Tibial nerve (tissue), 4 donors: ENCODE measurements around the gene PAGR1. TPM values are rescaled to one million over a fixed set of nuclear protein-coding genes. Genes with fewer than 3 reads are reported as not detected.
A peak's percentile ranks its signal among the peaks of the same experiment; 100 is the strongest.

Source experiments
- DNase-seq, 2 donors: peaks; one replicate each; pipeline ENCODE4 v3.0.0-alpha.2; 2019; ENCODE audit warnings: low spot score in 2 of 2
- H3K27ac ChIP-seq, 4 donors: fragments of 200-600 bp; sonication (generic) in 3 of 4; one replicate each; pipeline ENCODE4 v1.5.1; 2017 to 2019; ENCODE audit warnings: mild to moderate bottlenecking in 1 of 4
- H3K27me3 ChIP-seq, 2 donors: fragments of 200-600 bp; sonication (generic) in 1 of 2; one replicate each; pipeline versions ENCODE4 v1.5.1 to v1.6.0; 2017 to 2019
- H3K36me3 ChIP-seq, 3 donors: fragments of 200-600 bp; sonication (generic); one replicate each; pipeline ENCODE4 v1.5.1; 2018 to 2019
- H3K4me1 ChIP-seq, 4 donors: fragments of 200-600 bp; sonication (generic) in 3 of 4; one replicate each; pipeline ENCODE4 v1.5.1; 2017 to 2019
- H3K4me3 ChIP-seq, 4 donors: fragments of 200-600 bp; sonication (generic) in 3 of 4; one replicate each; pipeline ENCODE4 v1.5.1; 2017 to 2019; ENCODE audit warnings: mild to moderate bottlenecking in 1 of 4, moderate library complexity in 1 of 4
- H3K9me3 ChIP-seq, 4 donors: fragments of 200-600 bp; sonication (generic) in 3 of 4; one replicate each; pipeline ENCODE4 v1.5.1; 2017 to 2019
- EP300 ChIP-seq, 2 donors: sonication (generic); formaldehyde crosslinking; IDR thresholded peaks; one replicate each; pipeline ENCODE4 v1.6.1; 2017; ENCODE audit warnings: antibody characterized with exemption in 2 of 2, mild to moderate bottlenecking in 1 of 2
- POLR2A ChIP-seq, 2 donors: fragments of 450-650 bp; IDR thresholded peaks; one replicate each; pipeline ENCODE4 v1.6.1; 2017; ENCODE audit warnings: antibody characterized with exemption in 2 of 2, mild to moderate bottlenecking in 2 of 2, moderate library complexity in 2 of 2
- WGBS, 2 donors: methylation state at CpG; one replicate each; pipeline ENCODE4 v1.1.5; 2018; 5-methylcytosine and 5-hydroxymethylcytosine counted together
- total RNA-seq, 4 donors: library from RNA; depleted of rRNA; stranded (reverse); fragments of >200 nt; gene quantifications; one replicate each; pipeline ENCODE4 v1.1.0, GENCODE V29; 2016
- TF ChIP-seq, protein P1 (sequence below), 5 experiments: fragments of 200-600 bp in 3 of 5; fragments of 450-650 bp in 2 of 5; sonication (generic) in 3 of 5; IDR thresholded peaks; one replicate each; pipeline ENCODE4 v1.5.1; 2016 to 2019; ENCODE audit warnings: antibody characterized with exemption in 5 of 5, mild to moderate bottlenecking in 3 of 5, moderate library complexity in 2 of 5

PAGR1 gene
- total RNA-seq, 4 donors from 2014 or later = 40.8 to 70.7 (median 61.0) TPM

- Histone ChIP-seq H3K9me3 (no peaks in the 10 kb centered on the region), H3K36me3 (peaks cover 0 to 37% (median 14%) of the 10 kb centered on the region in 3 donors), H3K27me3 (no peaks in the 10 kb centered on the region), H3K27ac (peak overlapping the region; percentile 88 to 99 (median 94)), H3K4me1 (peaks cover 0 to 32% (median 24%) of the 10 kb centered on the region in 4 donors), H3K4me3 (peak overlapping the region in 2 of 4 donors; percentile 51 to 75)
- 76 to 81% methylated on average over 8 of the region's 8 CpGs for WGBS, 2 donors
- no peak for TF ChIP-seq EP300 (IDR thresholded peaks at IDR 0.05)
- TF ChIP-seq POLR2A (IDR thresholded peaks at IDR 0.05) = no peak
- TF ChIP-seq, protein P1, sequence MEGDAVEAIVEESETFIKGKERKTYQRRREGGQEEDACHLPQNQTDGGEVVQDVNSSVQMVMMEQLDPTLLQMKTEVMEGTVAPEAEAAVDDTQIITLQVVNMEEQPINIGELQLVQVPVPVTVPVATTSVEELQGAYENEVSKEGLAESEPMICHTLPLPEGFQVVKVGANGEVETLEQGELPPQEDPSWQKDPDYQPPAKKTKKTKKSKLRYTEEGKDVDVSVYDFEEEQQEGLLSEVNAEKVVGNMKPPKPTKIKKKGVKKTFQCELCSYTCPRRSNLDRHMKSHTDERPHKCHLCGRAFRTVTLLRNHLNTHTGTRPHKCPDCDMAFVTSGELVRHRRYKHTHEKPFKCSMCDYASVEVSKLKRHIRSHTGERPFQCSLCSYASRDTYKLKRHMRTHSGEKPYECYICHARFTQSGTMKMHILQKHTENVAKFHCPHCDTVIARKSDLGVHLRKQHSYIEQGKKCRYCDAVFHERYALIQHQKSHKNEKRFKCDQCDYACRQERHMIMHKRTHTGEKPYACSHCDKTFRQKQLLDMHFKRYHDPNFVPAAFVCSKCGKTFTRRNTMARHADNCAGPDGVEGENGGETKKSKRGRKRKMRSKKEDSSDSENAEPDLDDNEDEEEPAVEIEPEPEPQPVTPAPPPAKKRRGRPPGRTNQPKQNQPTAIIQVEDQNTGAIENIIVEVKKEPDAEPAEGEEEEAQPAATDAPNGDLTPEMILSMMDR (IDR thresholded peaks at IDR 0.05) = no peak
- no peak for DNase-seq
Measured at GRCh38 chr16:29804020-29804419, 11.9 kb upstream of the PAGR1 start.

- WGBS, 2 donors = 1 to 4% methylated on average over 13 to 26 of the region's 26 CpGs
- H3K4me3 ChIP-seq = peak overlapping the region; percentile 51 to 85 (median 76)
- peak; percentile 30 to 63 for DNase-seq
- H3K4me1 ChIP-seq = peaks cover 0 to 38% (median 29%) of the 10 kb centered on the region in 4 donors
- no peaks in the 10 kb centered on the region for H3K9me3 ChIP-seq
- peak overlapping the region; percentile 88 to 99 (median 94) for H3K27ac ChIP-seq
- no peaks in the 10 kb centered on the region for H3K27me3 ChIP-seq
- TF ChIP-seq POLR2A (IDR thresholded peaks at IDR 0.05) (no peak), EP300 (IDR thresholded peaks at IDR 0.05) (no peak)
- TF ChIP-seq, protein P1 (IDR thresholded peaks at IDR 0.05) = no peak
- peaks cover 0 to 37% (median 12%) of the 10 kb centered on the region in 3 donors for H3K36me3 ChIP-seq
Measured at GRCh38 chr16:29804455-29805231, 11.3 kb upstream of the PAGR1 start.

GRCh38 chr16:29805232-29806098, 10.5 kb upstream of the PAGR1 start:
- H3K27me3 ChIP-seq = no peaks in the 10 kb centered on the region
- TF ChIP-seq POLR2A (IDR thresholded peaks at IDR 0.05) = peak; percentile 55 to 89
- TF ChIP-seq, protein P1 (IDR thresholded peaks at IDR 0.05) = peak in 2 of 5 experiments; percentile 52 to 62
- peak; percentile 77 to 99 for TF ChIP-seq EP300 (IDR thresholded peaks at IDR 0.05)
- peaks cover 0 to 47% (median 38%) of the 10 kb centered on the region in 4 donors for H3K4me1 ChIP-seq
- peaks cover 0 to 34% (median 8%) of the 10 kb centered on the region in 3 donors for H3K36me3 ChIP-seq
- H3K9me3 ChIP-seq = no peaks in the 10 kb centered on the region
- peak overlapping the region; percentile 88 to 99 (median 94) for H3K27ac ChIP-seq
- H3K4me3 ChIP-seq = peak overlapping the region; percentile 51 to 85 (median 76)
- DNase-seq = peak; percentile 95 to 97
- WGBS, 2 donors = 0 to 1% methylated on average over 72 to 83 of the region's 103 CpGs

GRCh38 chr16:29806099-29806579, 9.8 kb upstream of the PAGR1 start, which contains the start of gene MAZ:
TSS of gene MAZ (plus strand) at chr16:29806529. CDS start at chr16:29806702, 173 bp downstream.
- H3K27ac ChIP-seq = peak within 1 kb of the TSS; percentile 94 to 99 (median 97)
- peaks cover 0 to 53% (median 44%) of the 10 kb centered on the region in 4 donors for H3K4me1 ChIP-seq
- WGBS, 2 donors = no CpG with 5 or more reads among the region's 67 CpGs
- no peak for DNase-seq
- no peaks in the 10 kb centered on the region for H3K27me3 ChIP-seq
- H3K4me3 ChIP-seq = peak within 1 kb of the TSS; percentile 51 to 85 (median 76)
- peaks cover 0 to 27% (median 8%) of the 10 kb centered on the region in 3 donors for H3K36me3 ChIP-seq
- TF ChIP-seq EP300 (IDR thresholded peaks at IDR 0.05) (no peak), POLR2A (IDR thresholded peaks at IDR 0.05) (no peak)
- TF ChIP-seq, protein P1 (IDR thresholded peaks at IDR 0.05) = no peak
- no peaks in the 10 kb centered on the region for H3K9me3 ChIP-seq
